CD14-positive monocyte (primary cell): ENCODE results near the gene CCL4. TPM values are rescaled to one million over a fixed set of nuclear protein-coding genes. Genes with fewer than 3 reads are reported as not detected.
"Not testable (repeated sequence)": the region's sequence is repeated elsewhere in the genome, so short reads cannot be mapped to it uniquely, and the experiment has no call there.

Source experiments
- DNase-seq, 3 donors: peaks; one replicate each; pipeline ENCODE4 v3.0.0-alpha.2; 2011 to 2022
- H2AFZ ChIP-seq: 2 replicates; pipeline ENCODE4 v1.6.0; 2012; ENCODE audit warnings: mild to moderate bottlenecking, low read depth, low read length, inconsistent platforms; ENCODE audit not compliant: insufficient read depth, poor library complexity, severe bottlenecking
- H3K27ac ChIP-seq, 2 donors: 1 replicate in 1 of 2; 2 replicates in 1 of 2; pipeline ENCODE4 v1.5.1; 2012 to 2013; ENCODE audit warnings: low read length in 2 of 2, control low read depth in 1 of 2, inconsistent platforms in 1 of 2, low read depth in 1 of 2, mild to moderate bottlenecking in 1 of 2
- H3K27me3 ChIP-seq, 2 donors: one replicate each; pipeline versions ENCODE4 v1.6.0 to v1.6.1; 2011 to 2013; ENCODE audit warnings: low read length in 2 of 2; ENCODE audit not compliant: control insufficient read depth in 2 of 2, insufficient read depth in 2 of 2
- H3K36me3 ChIP-seq, 2 donors: replicated peaks in 1 of 2; 1 replicate in 1 of 2; 2 replicates in 1 of 2; pipeline versions ENCODE4 v1.5.1 to v1.6.1; 2012 to 2013; ENCODE audit warnings: low read length in 2 of 2, control low read depth in 1 of 2, inconsistent platforms in 1 of 2, mild to moderate bottlenecking in 1 of 2; ENCODE audit not compliant: insufficient read depth in 2 of 2, control insufficient read depth in 1 of 2
- H3K4me1 ChIP-seq, 2 donors: 1 replicate in 1 of 2; 2 replicates in 1 of 2; pipeline versions ENCODE4 v1.5.1 to v1.6.1; 2012 to 2013; ENCODE audit warnings: low read length in 2 of 2, control low read depth in 1 of 2, inconsistent platforms in 1 of 2, mild to moderate bottlenecking in 1 of 2, moderate library complexity in 1 of 2; ENCODE audit not compliant: insufficient read depth in 2 of 2, control insufficient read depth in 1 of 2
- H3K4me2 ChIP-seq: replicated peaks from 2 replicates; pipeline ENCODE3; 2012; ENCODE audit warnings: low read length, moderate library complexity, mild to moderate bottlenecking; ENCODE audit not compliant: poor library complexity, severe bottlenecking; ENCODE audit errors: extremely low read depth
- H3K4me3 ChIP-seq, 3 experiments: fragments of 200-600 bp in 1 of 3; sonication (generic) in 1 of 3; replicated peaks in 1 of 3; 1 replicate in 2 of 3; 2 replicates in 1 of 3; pipeline ENCODE4 v1.5.1; 2011 to 2013; ENCODE audit warnings: low read length in 3 of 3, mild to moderate bottlenecking in 3 of 3, control low read depth in 2 of 3, low read depth in 2 of 3, inconsistent platforms in 1 of 3, moderate library complexity in 1 of 3
- H3K79me2 ChIP-seq: 2 replicates; pipeline ENCODE4 v1.6.0; 2012; ENCODE audit warnings: mild to moderate bottlenecking, control low read depth, inconsistent platforms, low read length, moderate library complexity; ENCODE audit not compliant: insufficient read depth
- H3K9ac ChIP-seq: 2 replicates; pipeline ENCODE4 v1.6.0; 2017; ENCODE audit warnings: low read length, mild to moderate bottlenecking; ENCODE audit not compliant: insufficient read depth, poor library complexity, severe bottlenecking
- H3K9me3 ChIP-seq, 2 donors: replicated peaks in 1 of 2; 1 replicate in 1 of 2; 2 replicates in 1 of 2; pipeline versions ENCODE4 v1.5.1 to v1.6.1; 2012 to 2013; ENCODE audit warnings: low read length in 2 of 2, control low read depth in 1 of 2; ENCODE audit not compliant: control insufficient read depth in 1 of 2, insufficient read depth in 1 of 2
- H4K20me1 ChIP-seq: 2 replicates; pipeline ENCODE4 v1.6.0; 2012; ENCODE audit warnings: mild to moderate bottlenecking, low read length, control low read depth, moderate library complexity; ENCODE audit not compliant: insufficient read depth
- H3K27ac Mint-ChIP-seq, 7 donors: one replicate each; pipeline ENCODE4 v1.8.0; 2020; ENCODE audit warnings: mild to moderate bottlenecking in 7 of 7, mixed read lengths in 7 of 7, moderate library complexity in 6 of 7, inconsistent platforms in 2 of 7
- H3K27me3 Mint-ChIP-seq, 3 donors: one replicate each; pipeline ENCODE4 v1.8.0; 2021 to 2022; ENCODE audit warnings: low read depth in 3 of 3, mild to moderate bottlenecking in 3 of 3, mixed read lengths in 3 of 3, moderate library complexity in 3 of 3, inconsistent platforms in 1 of 3
- H3K36me3 Mint-ChIP-seq, 2 donors: one replicate each; pipeline ENCODE4 v1.8.0; 2020; ENCODE audit warnings: mixed read lengths in 2 of 2, inconsistent platforms in 1 of 2, mild to moderate bottlenecking in 1 of 2
- H3K4me1 Mint-ChIP-seq: one replicate; pipeline ENCODE4 v1.8.0; 2020; ENCODE audit warnings: mild to moderate bottlenecking, mixed read lengths
- H3K4me3 Mint-ChIP-seq, 2 donors: one replicate each; pipeline ENCODE4 v1.8.0; 2020; ENCODE audit warnings: mild to moderate bottlenecking in 2 of 2, mixed read lengths in 2 of 2, moderate library complexity in 1 of 2
- H3K9me3 Mint-ChIP-seq, 7 donors: one replicate each; pipeline ENCODE4 v1.8.0; 2020 to 2022; ENCODE audit warnings: mixed read lengths in 7 of 7, mild to moderate bottlenecking in 6 of 7, moderate library complexity in 6 of 7, inconsistent platforms in 2 of 7
- WGBS: methylation state at CpG from one replicate; pipeline ENCODE4 v1.1.5; 2013; ENCODE audit warnings: missing lambda C conversion rate; ENCODE audit not compliant: insufficient coverage; 5-methylcytosine and 5-hydroxymethylcytosine counted together
- intact Hi-C, 2 donors: fragments of 100-400 bp; cut with micrococcal nuclease; formaldehyde crosslinking; loops; one replicate each; pipeline versions ENCODE4 v1.15.0 to v1.15.1; 2023
- polyA plus RNA-seq, 3 donors: library from polyadenylated mRNA; depleted of rRNA in 1 of 3; unstranded in 2 of 3; stranded (reverse) in 1 of 3; fragments of 300-500 nt in 2 of 3; fragments of >200 nt in 1 of 3; fragmentation: Illumina TruSeq in 2 of 3; gene quantifications; 1 replicate in 2 of 3; 2 replicates in 1 of 3; pipeline ENCODE4 v1.2.3, GENCODE V29; 2012 to 2021
- TF ChIP-seq, protein P1 (sequence below): fragments of 200-600 bp; IDR thresholded peaks from one replicate; pipeline ENCODE4 v1.8.0; 2022; ENCODE audit warnings: antibody characterized with exemption, mild to moderate bottlenecking

Gene CCL4
- polyA plus RNA-seq, 3 donors: 11.8 to 41.7 (median 40.6) TPM

DNA sequence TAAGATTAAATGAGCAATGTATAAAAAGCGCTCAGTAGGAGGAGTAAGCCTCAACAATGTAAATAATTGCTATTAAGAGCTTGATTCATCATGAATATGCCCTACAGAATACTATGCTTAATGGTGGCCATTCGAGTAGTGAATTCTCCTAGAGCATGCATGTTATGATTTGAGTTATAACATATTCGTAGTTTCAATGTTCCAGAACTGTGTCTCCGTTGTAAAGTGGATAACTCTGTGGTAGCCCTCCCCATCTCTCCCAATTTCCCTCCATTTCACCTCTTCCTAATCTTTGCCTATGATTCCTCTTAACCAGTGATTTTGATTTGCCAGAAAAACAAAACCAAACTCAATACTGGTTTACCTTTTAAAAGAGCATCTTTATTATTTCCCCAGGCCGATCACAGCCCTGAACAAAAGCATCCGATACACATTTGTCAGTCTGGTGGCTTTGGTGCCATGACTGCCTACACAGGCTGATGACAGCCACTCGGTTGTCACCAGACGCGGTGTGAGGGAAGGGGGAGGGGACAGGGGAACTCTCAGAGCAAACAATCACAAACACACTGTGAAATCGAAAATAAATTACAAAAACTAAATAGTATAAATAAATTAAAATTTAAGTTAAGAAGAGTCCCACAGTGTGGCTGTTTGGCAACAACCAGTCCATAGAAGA lies 15.6 kb upstream of the CCL4 start:
- H3K36me3 ChIP-seq, H3K36me3 Mint-ChIP-seq, H3K9me3 ChIP-seq, H3K4me3 Mint-ChIP-seq, H2AFZ ChIP-seq, H3K4me2 ChIP-seq, H4K20me1 ChIP-seq, H3K9ac ChIP-seq, H3K79me2 ChIP-seq, H3K9me3 Mint-ChIP-seq, H3K4me3 ChIP-seq, H3K27ac ChIP-seq, H3K27me3 ChIP-seq: not testable (repeated sequence)
- peaks cover 67 to 81% of the 10 kb centered on the region in 2 donors for H3K4me1 ChIP-seq
- Mint-ChIP-seq H3K27me3 (peaks cover 2 to 18% (median 4%) of the 10 kb centered on the region in 3 donors), H3K4me1 (peaks cover 78% of the 10 kb centered on the region), H3K27ac (peak overlapping the region in 2 of 7 donors; percentile 9 to 99)
- no CpG with 5 or more reads among the region's 10 CpGs for WGBS
- DNase-seq: peak in 1 of 3 donors; percentile 33
- intact Hi-C loops: loop anchor here in 1 of 2 donors (10.0 kb wide), 1 partner anchor 107 kb away; the partner anchor contains the start of genes CCL3L1 and CCL3L3

DNA sequence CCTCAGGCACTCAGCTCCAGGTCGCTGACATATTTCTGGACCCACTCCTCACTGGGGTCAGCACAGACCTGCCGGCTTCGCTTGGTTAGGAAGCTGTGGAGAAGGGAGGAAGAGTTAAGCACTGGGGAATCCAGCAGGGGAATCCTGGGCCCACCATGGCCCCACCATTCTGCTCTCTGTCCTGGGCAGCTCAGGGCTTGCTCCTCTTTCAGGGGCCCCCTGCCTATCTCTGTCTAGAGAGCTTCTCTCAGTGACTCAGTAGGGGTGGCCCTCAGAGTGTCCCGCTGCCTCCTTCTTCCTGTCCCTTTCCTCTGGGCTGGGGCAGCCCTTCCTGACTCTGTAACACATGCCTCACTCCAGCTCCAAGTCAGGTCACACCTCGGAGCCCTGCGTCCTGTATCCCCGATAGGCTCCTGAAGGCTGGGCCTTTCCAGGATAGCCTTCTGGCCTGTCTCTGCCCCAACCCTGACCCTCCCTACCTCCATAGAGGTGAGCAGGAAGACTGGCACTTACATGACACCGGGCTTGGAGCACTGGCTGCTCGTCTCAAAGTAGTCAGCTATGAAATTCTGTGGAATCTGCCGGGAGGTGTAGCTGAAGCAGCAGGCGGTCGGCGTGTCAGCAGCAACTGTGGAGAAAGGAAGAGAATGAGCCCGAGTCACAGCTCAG lies 14.8 kb upstream of the CCL4 start:
- intact Hi-C loops: loop anchor here in 1 of 2 donors (10.0 kb wide), 1 partner anchor 106 kb away; the partner anchor contains the start of genes CCL3L1 and CCL3L3
- Histone ChIP-seq H3K9me3 (no peaks in the 10 kb centered on the region), H3K4me1 (peaks cover 59 to 73% of the 10 kb centered on the region in 2 donors), H4K20me1 (no peaks in the 10 kb centered on the region), H3K4me2 (peak overlapping the region; percentile 49), H3K4me3 (peak overlapping the region in 1 of 3 experiments; percentile 47), H3K27me3 (no peaks in the 10 kb centered on the region), H2AFZ (no peak overlapping the region), H3K79me2 (no peaks in the 10 kb centered on the region), H3K36me3 (no peaks in the 10 kb centered on the region), H3K27ac (peak overlapping the region in 1 of 2 donors; percentile 28), H3K9ac (no peak overlapping the region)
- H3K27me3 Mint-ChIP-seq: peaks cover 2 to 18% (median 4%) of the 10 kb centered on the region in 3 donors
- WGBS: 72% methylated on average over 9 of the region's 14 CpGs
- DNase-seq: peak in 2 of 3 donors; percentile 36 to 72
- peaks cover 6% of the 10 kb centered on the region in 2 donors for H3K36me3 Mint-ChIP-seq
- peak overlapping the region; percentile 94 to 99 (median 97) for H3K27ac Mint-ChIP-seq
- H3K9me3 Mint-ChIP-seq: peaks cover 0 to 2% (median 0%) of the 10 kb centered on the region in 7 donors
- peak overlapping the region; percentile 72 to 73 for H3K4me3 Mint-ChIP-seq
- TF ChIP-seq, protein P1, sequence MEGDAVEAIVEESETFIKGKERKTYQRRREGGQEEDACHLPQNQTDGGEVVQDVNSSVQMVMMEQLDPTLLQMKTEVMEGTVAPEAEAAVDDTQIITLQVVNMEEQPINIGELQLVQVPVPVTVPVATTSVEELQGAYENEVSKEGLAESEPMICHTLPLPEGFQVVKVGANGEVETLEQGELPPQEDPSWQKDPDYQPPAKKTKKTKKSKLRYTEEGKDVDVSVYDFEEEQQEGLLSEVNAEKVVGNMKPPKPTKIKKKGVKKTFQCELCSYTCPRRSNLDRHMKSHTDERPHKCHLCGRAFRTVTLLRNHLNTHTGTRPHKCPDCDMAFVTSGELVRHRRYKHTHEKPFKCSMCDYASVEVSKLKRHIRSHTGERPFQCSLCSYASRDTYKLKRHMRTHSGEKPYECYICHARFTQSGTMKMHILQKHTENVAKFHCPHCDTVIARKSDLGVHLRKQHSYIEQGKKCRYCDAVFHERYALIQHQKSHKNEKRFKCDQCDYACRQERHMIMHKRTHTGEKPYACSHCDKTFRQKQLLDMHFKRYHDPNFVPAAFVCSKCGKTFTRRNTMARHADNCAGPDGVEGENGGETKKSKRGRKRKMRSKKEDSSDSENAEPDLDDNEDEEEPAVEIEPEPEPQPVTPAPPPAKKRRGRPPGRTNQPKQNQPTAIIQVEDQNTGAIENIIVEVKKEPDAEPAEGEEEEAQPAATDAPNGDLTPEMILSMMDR: no peak
- H3K4me1 Mint-ChIP-seq: peaks cover 71% of the 10 kb centered on the region
